HG02840 (cell line): Measurements from ENCODE around the gene MAPK9.

ENCODE experiments used
- ATAC-seq: cut with Tn5 transposase; IDR thresholded peaks from one replicate; pipeline ENCODE4 v1.9.1; 2021; ENCODE audit warnings: mild to moderate bottlenecking, moderate library complexity, moderate number of reproducible peaks; ENCODE audit not compliant: unreplicated experiment, low FRiP score

Gene MAPK9

DNA sequence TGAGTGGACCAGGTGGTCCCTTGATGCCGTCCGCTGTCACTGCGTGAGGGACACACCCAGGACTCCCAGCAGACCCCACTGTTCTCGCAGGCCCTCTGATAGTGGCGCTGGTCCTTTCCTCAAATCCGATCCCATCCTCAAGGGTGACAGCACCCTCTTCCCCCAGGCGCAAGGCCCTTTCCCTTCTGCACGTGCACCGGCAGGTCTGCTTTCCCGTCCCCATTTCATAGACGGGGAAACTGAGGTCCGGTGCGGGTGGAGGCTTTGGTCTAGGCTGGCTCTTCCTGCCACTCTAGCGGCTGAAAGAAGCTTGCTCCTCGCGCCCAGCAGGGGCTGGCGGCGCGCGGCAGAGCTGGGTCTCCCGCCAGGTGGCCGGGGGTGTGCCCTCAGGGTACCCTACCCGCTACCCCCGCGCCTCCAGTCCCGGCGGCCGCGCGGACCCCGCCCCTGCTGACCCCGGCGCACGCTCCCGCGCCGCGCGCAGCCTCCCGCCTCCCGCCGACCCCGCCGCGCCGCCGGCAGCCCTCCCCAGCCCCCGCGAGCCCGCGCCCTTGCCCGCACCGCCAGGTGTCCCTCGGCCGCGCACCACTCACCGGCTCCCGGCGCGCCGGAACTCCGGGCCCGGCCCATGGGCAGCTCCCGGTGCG is 83.3 kb downstream of the MAPK9 start:
- no peak for ATAC-seq

- ATAC-seq: no peak
Observed at GRCh38 chr5:180208038-180208434, 83.8 kb downstream of the MAPK9 start.

DNA sequence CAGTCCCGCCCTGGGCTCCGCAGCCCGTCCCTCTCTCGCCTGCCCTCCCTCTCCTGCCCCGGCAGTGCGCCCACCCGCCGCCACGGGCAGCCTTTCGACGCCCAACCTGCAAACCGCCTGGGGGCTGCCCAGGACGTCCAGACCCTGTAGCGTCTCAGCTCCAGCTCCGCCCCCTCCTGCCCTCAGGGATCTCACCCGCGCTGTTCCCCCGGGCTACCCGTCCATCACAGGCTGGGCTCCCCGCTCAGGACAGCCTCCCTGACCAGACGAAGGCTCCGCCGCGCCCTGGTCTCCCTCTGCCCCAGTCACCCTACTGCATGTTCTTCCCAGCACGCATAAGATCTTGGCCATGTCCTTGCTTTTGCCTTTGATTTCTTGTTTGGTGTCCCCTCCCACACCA is 84.3 kb downstream of the MAPK9 start:
- ATAC-seq: no peak

DNA sequence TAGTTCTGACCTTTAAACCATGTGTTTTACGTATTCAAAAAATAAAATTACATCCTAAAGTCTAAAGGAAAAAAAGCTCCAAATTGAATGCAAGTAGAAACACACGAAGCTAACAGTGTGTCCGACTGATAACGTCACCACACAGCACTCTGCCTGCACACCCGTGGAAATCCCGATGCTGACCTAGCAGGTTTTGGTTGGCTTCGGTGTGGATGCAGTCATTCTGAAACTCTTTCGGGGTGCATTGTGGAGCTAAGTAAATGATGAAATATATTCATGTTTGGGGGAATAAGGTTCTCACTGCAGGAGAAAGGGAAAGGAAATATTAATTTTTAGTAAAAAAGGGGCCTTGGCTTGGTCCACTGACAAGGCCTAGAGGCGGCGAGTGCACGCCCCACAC is 84.9 kb downstream of the MAPK9 start:
- ATAC-seq: no peak

DNA sequence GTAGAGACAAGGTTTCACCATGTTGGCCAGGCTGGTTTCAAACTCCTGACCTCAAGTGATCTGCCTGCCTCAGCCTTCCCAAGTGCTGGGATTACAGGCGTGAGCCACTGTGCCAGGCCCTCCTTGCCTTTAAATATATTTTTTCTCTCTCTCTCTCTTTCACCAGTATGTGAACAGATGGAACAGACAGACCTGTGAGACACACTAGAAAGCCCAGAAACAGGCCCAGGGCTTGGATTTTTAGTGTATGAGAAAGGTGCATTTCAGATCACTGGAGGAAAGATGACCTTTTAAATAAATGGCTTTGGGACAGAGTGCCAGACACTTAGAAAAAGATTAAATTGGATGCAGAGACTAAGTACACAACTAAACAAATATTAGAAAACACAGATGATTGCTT is 86.0 kb downstream of the MAPK9 start:
- ATAC-seq: no peak

GRCh38 chr5:180204276-180204819 is 87.5 kb downstream of the MAPK9 start:
- no peak for ATAC-seq

- no peak for ATAC-seq
Observed at GRCh38 chr5:180202939-180203573, 88.8 kb downstream of the MAPK9 start.

- ATAC-seq: no peak
Observed at GRCh38 chr5:180201051-180201987, 90.6 kb downstream of the MAPK9 start.

DNA sequence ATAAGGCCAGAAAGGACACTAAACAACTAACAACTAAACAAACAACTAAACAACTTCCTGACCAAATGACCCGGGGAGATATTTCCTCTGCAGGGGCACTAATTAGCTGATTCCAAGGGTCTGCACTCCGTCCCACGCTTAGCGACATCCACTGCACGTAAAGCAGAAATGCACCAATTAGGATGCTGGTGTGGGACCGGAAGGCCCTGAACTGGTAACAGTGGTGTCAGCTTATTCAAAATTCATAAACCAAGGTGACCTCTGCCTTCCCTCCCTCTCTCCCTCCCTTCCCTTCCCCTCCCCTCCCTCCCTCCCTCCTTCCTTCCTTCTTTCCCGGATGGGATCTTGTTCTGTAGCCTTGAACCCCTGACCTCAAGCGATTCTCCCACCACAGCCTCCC is 92.5 kb downstream of the MAPK9 start:
- ATAC-seq: no peak

DNA sequence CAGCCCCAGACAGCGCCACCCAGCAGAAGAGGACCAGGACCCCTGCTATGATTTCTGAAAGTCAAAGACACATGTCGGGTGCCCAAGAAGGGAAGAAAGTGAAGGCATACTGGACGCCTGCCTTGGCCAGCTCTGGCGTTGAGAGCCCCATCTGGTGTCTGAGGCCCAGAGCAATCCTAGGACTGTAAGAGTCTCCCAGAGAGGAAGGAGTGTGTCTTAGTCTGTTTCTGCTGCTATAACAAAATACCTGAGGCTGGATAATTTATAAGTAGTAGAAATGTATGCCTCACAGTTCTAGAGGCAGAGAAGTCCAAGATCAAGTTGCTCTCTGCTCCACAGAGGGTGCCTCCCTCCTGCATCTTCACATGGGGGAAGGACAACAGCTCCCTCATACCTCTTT is 93.7 kb downstream of the MAPK9 start:
- ATAC-seq: no peak

DNA sequence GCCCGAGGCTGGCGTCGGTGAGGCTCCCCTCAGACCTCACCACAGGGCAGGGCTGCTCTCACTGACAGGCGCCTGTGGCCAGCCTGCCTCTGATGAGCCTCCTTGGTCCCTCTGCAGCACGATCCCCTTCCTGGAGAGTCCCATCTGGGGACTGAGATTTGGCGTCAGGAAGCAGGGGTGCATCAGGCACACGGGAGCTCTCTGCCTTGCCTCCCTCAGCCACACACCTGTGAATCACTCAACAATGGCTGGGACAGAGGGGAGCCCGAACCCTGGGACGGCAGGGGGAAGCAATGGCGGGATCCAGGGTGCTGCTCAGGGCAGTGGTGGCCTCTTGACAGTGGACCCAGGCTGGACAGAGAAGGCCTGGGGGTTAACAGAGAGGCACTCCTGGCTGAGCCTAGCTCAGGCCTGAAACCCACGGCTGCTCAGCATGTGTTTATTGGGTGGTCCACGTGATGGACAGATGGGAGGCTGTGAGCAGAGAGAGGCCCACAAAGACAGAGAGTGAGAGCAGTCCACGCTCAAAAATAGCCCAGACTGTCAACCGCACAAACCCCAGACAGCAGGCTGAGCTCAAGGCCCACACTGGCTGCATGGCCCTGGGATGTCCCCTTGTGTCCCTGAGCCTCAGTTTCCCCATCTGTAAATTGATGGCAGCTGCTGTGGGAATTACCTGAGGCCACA is 94.7 kb downstream of the MAPK9 start:
- no peak for ATAC-seq

GRCh38 chr5:180194410-180195345 is 97.2 kb downstream of the MAPK9 start:
- ATAC-seq: no peak

GRCh38 chr5:180193749-180194375 is 98.0 kb downstream of the MAPK9 start:
- ATAC-seq: no peak

DNA sequence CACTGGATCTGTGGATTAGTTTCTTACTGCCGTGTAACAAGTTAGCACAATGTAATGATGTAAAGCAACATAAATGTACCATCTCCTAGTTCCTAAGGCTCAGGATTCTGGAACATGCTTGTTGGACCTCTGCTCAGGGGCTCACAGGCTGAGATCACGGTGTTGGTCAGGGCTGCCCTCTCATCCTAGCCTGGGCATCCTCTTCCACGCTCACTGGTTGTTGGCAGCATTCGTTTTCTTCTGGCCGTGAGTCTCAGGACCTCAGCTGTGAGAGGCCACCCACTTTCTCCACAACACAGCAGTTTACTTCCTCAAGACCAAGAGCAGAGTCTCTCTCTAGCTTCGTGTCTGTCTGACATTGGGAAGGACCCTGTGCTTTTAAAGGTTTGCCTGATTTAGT is 100.2 kb downstream of the MAPK9 start:
- no peak for ATAC-seq

DNA sequence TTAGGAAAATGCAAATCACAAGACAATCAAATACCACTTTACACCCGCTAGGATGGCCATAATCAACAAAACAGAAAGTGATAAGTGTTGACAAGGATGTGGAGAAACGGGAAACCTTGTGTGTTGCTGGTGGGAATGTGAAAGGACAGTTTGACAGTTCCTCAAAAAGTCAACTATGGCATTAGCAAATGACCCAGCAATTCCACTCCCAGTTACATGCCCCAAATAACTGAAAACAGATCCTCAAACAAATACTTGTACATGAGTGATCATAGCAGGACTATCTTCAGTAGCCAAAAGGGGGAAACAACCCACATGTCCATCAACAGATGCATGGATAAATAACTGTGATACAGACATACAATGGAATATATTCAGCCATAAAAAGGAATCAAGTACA is 104.1 kb downstream of the MAPK9 start:
- ATAC-seq: no peak
